ENCODE measurements around the gene ZNF335.

The ZNF335 gene

GRCh38 chr20:45921337-45922189 is 50.4 kb downstream of the ZNF335 start:
- POLR2A ChIA-PET = interaction anchor here (0.6 to 2.1 kb wide), 2 partner anchors 12 to 75 kb away, joined by 3 to 7 read pairs; partner anchors contain the start of gene PCIF1
- H3K9me3 ChIP-seq (ENCODE audit: control extremely low read depth in 1 of 5, control insufficient read depth in 4 of 5, insufficient read depth in 2 of 5, low read depth in 1 of 5, low read length in 4 of 5) = no peaks in the 10 kb centered on the region
- H3K27me3 ChIP-seq (replicated peaks in 2 of 5; ENCODE audit: control insufficient read depth in 4 of 5, insufficient read depth in 5 of 5, low read length in 4 of 5) = no peaks in the 10 kb centered on the region
- DNase-seq = no peak
- H3K27ac ChIP-seq (ENCODE audit: insufficient read depth in 1 of 2, low read depth in 1 of 2, low read length in 2 of 2, poor library complexity in 1 of 2, severe bottlenecking in 2 of 2) = no peak overlapping the region
- no peaks in the 10 kb centered on the region for H3K36me3 ChIP-seq (ENCODE audit: control insufficient read depth in 4 of 4, insufficient read depth in 4 of 4, low read length in 3 of 4)
- peaks cover 0 to 5% (median 1%) of the 10 kb centered on the region in 4 experiments for H3K4me1 ChIP-seq (ENCODE audit: control extremely low read depth in 1 of 4, control insufficient read depth in 4 of 4, insufficient read depth in 4 of 4, low read length in 3 of 4)
- 83% methylated on average over 8 of the region's 11 CpGs for WGBS (ENCODE audit: insufficient coverage)
- CTCF ChIA-PET = interaction anchor here (0.8 to 1.1 kb wide), 3 partner anchors 12 to 93 kb away, joined by 3 to 4 read pairs (median 4); no protein-coding TSS in a partner anchor
- H3K4me3 ChIP-seq (ENCODE audit: control insufficient read depth in 1 of 7, extremely low read depth in 1 of 7, insufficient read depth in 4 of 7, low read depth in 2 of 7, low read length in 6 of 7) = no peak overlapping the region

GRCh38 chr20:45920462-45921336 is 51.3 kb downstream of the ZNF335 start:
- H3K27me3 ChIP-seq (replicated peaks in 2 of 5; ENCODE audit: control insufficient read depth in 4 of 5, insufficient read depth in 5 of 5, low read length in 4 of 5) = no peaks in the 10 kb centered on the region
- H3K9me3 ChIP-seq (ENCODE audit: control extremely low read depth in 1 of 5, control insufficient read depth in 4 of 5, insufficient read depth in 2 of 5, low read depth in 1 of 5, low read length in 4 of 5) = no peaks in the 10 kb centered on the region
- ChIA-PET CTCF (interaction anchor here (0.8 to 1.1 kb wide), 3 partner anchors 13 to 96 kb away, joined by 3 to 4 read pairs (median 4); no protein-coding TSS in a partner anchor), POLR2A (interaction anchor here (2.1 kb wide), 1 partner anchor 13 kb away, joined by 7 read pairs; the partner anchor contains the start of gene PCIF1)
- no peak overlapping the region for H3K27ac ChIP-seq (ENCODE audit: insufficient read depth in 1 of 2, low read depth in 1 of 2, low read length in 2 of 2, poor library complexity in 1 of 2, severe bottlenecking in 2 of 2)
- 83% methylated on average over 9 of the region's 9 CpGs for WGBS (ENCODE audit: insufficient coverage)
- no peaks in the 10 kb centered on the region for H3K36me3 ChIP-seq (ENCODE audit: control insufficient read depth in 4 of 4, insufficient read depth in 4 of 4, low read length in 3 of 4)
- no peak for DNase-seq
- peaks cover 0 to 5% (median 1%) of the 10 kb centered on the region in 4 experiments for H3K4me1 ChIP-seq (ENCODE audit: control extremely low read depth in 1 of 4, control insufficient read depth in 4 of 4, insufficient read depth in 4 of 4, low read length in 3 of 4)
- H3K4me3 ChIP-seq (ENCODE audit: control insufficient read depth in 1 of 7, extremely low read depth in 1 of 7, insufficient read depth in 4 of 7, low read depth in 2 of 7, low read length in 6 of 7) = no peak overlapping the region

- H3K36me3 ChIP-seq (ENCODE audit: control insufficient read depth in 4 of 4, insufficient read depth in 4 of 4, low read length in 3 of 4) = no peaks in the 10 kb centered on the region
- no peaks in the 10 kb centered on the region for H3K27me3 ChIP-seq (replicated peaks in 2 of 5; ENCODE audit: control insufficient read depth in 4 of 5, insufficient read depth in 5 of 5, low read length in 4 of 5)
- CTCF ChIA-PET = interaction anchor here (0.8 to 3.8 kb wide), 3 partner anchors 8 to 95 kb away, joined by 3 to 14 read pairs (median 4); partner anchors contain the start of gene PCIF1
- no peak overlapping the region for H3K27ac ChIP-seq (ENCODE audit: insufficient read depth in 1 of 2, low read depth in 1 of 2, low read length in 2 of 2, poor library complexity in 1 of 2, severe bottlenecking in 2 of 2)
- peaks cover under 1 to 9% (median 5%) of the 10 kb centered on the region in 4 experiments for H3K4me1 ChIP-seq (ENCODE audit: control extremely low read depth in 1 of 4, control insufficient read depth in 4 of 4, insufficient read depth in 4 of 4, low read length in 3 of 4)
- no peak for DNase-seq
- H3K4me3 ChIP-seq (ENCODE audit: control insufficient read depth in 1 of 7, extremely low read depth in 1 of 7, insufficient read depth in 4 of 7, low read depth in 2 of 7, low read length in 6 of 7) = no peak overlapping the region
- POLR2A ChIA-PET = interaction anchor here (2.1 kb wide), 1 partner anchor 14 kb away, joined by 7 read pairs; the partner anchor contains the start of gene PCIF1
- H3K9me3 ChIP-seq (ENCODE audit: control extremely low read depth in 1 of 5, control insufficient read depth in 4 of 5, insufficient read depth in 2 of 5, low read depth in 1 of 5, low read length in 4 of 5) = no peaks in the 10 kb centered on the region
- WGBS (ENCODE audit: insufficient coverage) = 87% methylated on average over 9 of the region's 11 CpGs
These were observed 52.2 kb downstream of the ZNF335 start for GRCh38 chr20:45919542-45920399.

GRCh38 chr20:45918779-45919537 is 53.0 kb downstream of the ZNF335 start:
- no peaks in the 10 kb centered on the region for H3K27me3 ChIP-seq (replicated peaks in 2 of 5; ENCODE audit: control insufficient read depth in 4 of 5, insufficient read depth in 5 of 5, low read length in 4 of 5)
- H3K4me1 ChIP-seq (ENCODE audit: control extremely low read depth in 1 of 4, control insufficient read depth in 4 of 4, insufficient read depth in 4 of 4, low read length in 3 of 4) = peaks cover 5 to 14% (median 9%) of the 10 kb centered on the region in 4 experiments
- H3K4me3 ChIP-seq (ENCODE audit: control insufficient read depth in 1 of 7, extremely low read depth in 1 of 7, insufficient read depth in 4 of 7, low read depth in 2 of 7, low read length in 6 of 7) = no peak overlapping the region
- CTCF ChIA-PET = interaction anchor here (0.8 to 3.8 kb wide), 4 partner anchors 9 to 49 kb away, joined by 3 to 14 read pairs (median 4); partner anchors contain the start of gene PCIF1
- DNase-seq = no peak
- no peaks in the 10 kb centered on the region for H3K36me3 ChIP-seq (ENCODE audit: control insufficient read depth in 4 of 4, insufficient read depth in 4 of 4, low read length in 3 of 4)
- H3K27ac ChIP-seq (ENCODE audit: insufficient read depth in 1 of 2, low read depth in 1 of 2, low read length in 2 of 2, poor library complexity in 1 of 2, severe bottlenecking in 2 of 2) = no peak overlapping the region
- POLR2A ChIA-PET = interaction anchor here (1.1 kb wide), 1 partner anchor 52 kb away, joined by 4 read pairs; no protein-coding TSS in a partner anchor
- 98% methylated on average over 9 of the region's 12 CpGs for WGBS (ENCODE audit: insufficient coverage)
- H3K9me3 ChIP-seq (ENCODE audit: control extremely low read depth in 1 of 5, control insufficient read depth in 4 of 5, insufficient read depth in 2 of 5, low read depth in 1 of 5, low read length in 4 of 5) = no peaks in the 10 kb centered on the region

GRCh38 chr20:45918182-45918737 is 53.7 kb downstream of the ZNF335 start:
- peaks cover 5 to 14% (median 9%) of the 10 kb centered on the region in 4 experiments for H3K4me1 ChIP-seq (ENCODE audit: control extremely low read depth in 1 of 4, control insufficient read depth in 4 of 4, insufficient read depth in 4 of 4, low read length in 3 of 4)
- no peaks in the 10 kb centered on the region for H3K9me3 ChIP-seq (ENCODE audit: control extremely low read depth in 1 of 5, control insufficient read depth in 4 of 5, insufficient read depth in 2 of 5, low read depth in 1 of 5, low read length in 4 of 5)
- no peak for DNase-seq
- no peaks in the 10 kb centered on the region for H3K27me3 ChIP-seq (replicated peaks in 2 of 5; ENCODE audit: control insufficient read depth in 4 of 5, insufficient read depth in 5 of 5, low read length in 4 of 5)
- POLR2A ChIA-PET = interaction anchor here (1.1 kb wide), 1 partner anchor 53 kb away, joined by 4 read pairs; no protein-coding TSS in a partner anchor
- CTCF ChIA-PET = interaction anchor here (0.8 to 3.8 kb wide), 4 partner anchors 10 to 50 kb away, joined by 3 to 14 read pairs (median 4); partner anchors contain the start of gene PCIF1
- H3K36me3 ChIP-seq (ENCODE audit: control insufficient read depth in 4 of 4, insufficient read depth in 4 of 4, low read length in 3 of 4) = no peaks in the 10 kb centered on the region
- H3K4me3 ChIP-seq (ENCODE audit: control insufficient read depth in 1 of 7, extremely low read depth in 1 of 7, insufficient read depth in 4 of 7, low read depth in 2 of 7, low read length in 6 of 7) = no peak overlapping the region
- H3K27ac ChIP-seq (ENCODE audit: insufficient read depth in 1 of 2, low read depth in 1 of 2, low read length in 2 of 2, poor library complexity in 1 of 2, severe bottlenecking in 2 of 2) = no peak overlapping the region
- WGBS (ENCODE audit: insufficient coverage) = 85% methylated on average over 5 of the region's 5 CpGs
